ENCODE results near the gene SLC10A7.

SLC10A7 gene, protein sequence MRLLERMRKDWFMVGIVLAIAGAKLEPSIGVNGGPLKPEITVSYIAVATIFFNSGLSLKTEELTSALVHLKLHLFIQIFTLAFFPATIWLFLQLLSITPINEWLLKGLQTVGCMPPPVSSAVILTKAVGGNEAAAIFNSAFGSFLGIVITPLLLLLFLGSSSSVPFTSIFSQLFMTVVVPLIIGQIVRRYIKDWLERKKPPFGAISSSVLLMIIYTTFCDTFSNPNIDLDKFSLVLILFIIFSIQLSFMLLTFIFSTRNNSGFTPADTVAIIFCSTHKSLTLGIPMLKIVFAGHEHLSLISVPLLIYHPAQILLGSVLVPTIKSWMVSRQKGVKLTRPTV

DNA sequence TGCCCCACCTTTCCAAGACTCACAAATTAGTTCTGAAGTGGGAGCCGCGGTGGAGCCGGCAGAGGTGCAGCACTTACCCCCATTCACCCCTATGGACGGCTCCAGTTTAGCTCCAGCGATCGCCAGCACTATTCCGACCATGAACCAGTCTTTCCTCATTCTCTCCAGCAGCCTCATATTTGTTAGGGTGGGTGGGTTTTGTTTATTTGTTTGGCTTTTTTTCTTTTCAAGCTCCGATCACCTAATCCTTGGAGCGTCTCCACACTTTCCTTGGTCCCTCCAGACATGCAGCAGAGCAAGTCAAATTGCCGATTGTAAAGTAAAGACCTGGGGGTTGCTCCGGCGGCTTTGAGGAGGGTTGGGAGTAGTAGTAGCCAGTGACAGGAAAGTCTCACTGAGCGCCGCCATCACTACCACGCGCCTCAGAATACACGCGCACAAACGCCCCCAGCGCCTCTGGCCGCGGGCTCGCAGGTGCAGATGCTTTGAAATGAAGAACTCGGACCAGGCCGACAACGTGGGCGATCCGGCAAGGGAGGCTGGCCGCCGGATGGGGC, at the start of gene SLC10A7:
Gene SLC10A7 (minus strand): TSS at position 400 of the 557 bp plus-strand sequence. CDS start 223 bp downstream, at position 177.
- DNase-seq: peak; percentile 71

DNA sequence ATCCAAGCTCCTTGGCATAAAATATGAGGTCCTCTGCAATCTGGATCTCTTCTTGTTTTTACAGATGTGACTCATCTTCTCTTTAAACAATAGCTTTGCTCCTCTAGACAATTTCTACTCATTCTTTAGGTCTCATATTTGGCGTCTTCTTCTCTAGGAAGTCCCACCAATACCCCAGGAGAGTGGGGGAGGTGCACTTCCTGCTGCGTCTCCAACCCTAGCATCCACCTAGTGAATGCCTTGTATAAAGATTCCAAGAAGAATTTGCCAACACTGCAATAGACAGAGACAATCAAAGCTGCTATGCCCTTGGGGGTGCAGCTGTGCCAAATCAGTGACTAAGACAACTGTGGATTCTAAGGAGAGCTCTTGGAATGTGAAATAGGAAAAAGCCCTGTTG, 45.7 kb upstream of the SLC10A7 start:
- peak; percentile 1 for DNase-seq

DNA sequence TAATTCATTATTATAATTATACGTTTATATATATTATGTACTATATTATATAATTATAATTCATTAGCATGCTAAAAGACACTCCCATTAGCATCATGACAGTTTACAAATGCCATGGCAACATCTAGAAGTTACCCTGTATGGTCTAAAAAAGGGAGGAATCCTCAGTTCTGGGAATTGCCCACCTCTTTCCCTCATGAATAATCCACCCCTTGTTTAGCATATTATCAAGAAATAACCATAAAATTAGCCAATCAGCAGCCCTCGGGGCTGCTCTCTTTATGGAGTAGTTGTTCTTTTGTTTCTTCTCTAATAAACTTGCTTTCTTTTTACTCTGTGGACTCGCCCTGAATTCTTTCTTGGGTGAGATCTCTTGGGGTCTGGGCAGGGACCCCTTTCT, 42.8 kb upstream of the SLC10A7 start:
- DNase-seq: no peak

DNA sequence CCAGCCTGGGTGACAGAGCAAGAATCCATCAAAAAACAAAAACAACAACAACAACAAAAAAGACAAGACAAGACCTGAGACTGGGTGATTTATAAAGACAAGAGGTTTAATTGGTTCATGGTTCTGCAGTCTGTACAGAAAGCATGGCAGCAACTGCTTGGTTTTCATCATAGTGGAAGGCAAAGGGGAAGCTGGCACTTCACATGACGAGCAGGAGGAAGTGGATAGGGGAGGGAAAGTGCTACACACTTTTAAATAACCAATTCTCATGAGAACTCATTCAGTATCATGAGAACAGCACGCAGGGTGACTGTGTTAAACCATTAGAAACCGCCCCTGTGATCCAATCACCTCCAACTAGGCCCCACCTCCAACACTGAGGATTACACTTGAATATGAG, 28.4 kb upstream of the SLC10A7 start:
- DNase-seq: no peak

DNA sequence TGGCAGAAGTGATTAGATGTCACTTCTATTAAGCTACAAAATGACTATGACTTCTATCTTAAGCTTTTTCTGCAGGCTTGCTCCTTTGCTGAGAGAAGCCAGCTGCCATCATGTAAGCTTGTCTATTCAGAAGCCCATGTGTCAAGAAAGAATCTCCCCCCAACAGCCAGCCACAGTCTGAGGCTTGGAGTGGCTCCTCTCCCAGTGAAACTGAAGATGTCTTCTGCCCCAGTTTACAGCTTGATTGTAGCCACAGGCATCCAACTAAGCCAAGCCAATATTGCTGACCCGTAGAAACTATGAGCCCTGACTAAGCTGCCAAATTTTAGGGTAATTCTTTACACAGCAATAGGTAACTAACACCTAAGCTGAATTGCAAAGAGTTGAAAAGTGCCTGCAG, 26.7 kb upstream of the SLC10A7 start:
- DNase-seq: no peak

DNA sequence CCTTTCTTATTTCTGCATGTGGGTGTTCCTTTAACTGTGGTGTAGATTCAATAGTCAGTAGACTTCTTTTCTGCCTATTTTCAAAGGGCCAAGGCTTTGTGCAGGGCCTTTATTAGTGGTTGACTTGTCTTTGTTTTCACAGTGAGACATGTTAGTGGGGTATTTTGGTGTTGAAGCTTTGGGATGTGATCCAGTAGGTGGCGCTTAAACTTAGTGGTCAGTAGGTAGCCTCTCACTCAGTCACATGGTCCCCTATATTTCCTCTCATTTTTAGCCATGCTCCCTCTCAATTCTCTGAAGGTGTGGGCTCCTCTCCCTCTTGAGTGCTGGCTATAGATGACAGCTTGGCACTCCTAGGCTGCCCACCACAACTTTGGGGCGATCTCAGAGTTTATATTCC, 23.4 kb upstream of the SLC10A7 start:
- peak; percentile 6 for DNase-seq

DNA sequence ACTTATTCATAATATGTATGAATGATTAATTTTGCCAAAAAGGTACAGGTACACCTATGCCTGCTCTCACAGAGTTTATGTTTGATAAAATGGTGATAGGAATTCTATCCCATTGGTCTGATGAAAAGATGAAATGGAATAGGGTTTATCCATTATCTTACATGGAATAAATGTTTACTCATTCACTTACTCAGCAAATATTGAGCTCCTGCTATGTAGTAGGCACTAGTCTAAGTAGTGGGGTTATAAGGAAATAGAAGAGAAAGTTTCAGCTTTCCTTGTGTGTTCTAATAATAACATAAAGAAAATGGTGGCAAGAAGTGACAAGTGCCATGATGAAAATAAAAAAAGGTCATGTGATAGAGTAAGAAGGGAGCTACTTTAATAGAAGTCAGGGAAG, 12.4 kb upstream of the SLC10A7 start:
- no peak for DNase-seq

DNA sequence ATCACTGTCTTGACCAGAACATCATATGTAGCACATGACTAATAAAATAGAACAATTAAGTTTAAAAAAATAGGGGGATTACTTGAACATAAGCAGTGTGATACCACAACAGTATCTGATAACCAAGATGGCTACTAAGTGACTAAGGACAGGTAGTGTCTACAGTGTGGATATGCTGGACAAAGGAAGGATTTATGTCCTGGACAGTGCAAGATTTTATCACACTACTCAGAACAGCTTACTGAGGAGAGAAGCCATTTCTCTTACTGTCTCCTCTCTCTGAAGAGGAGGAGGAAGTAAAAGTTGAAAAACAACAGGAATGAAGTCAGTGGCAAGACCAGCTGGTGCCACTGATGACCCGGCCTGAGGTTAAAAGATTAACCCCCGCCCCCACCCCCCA, 4.0 kb upstream of the SLC10A7 start:
- DNase-seq: no peak

DNA sequence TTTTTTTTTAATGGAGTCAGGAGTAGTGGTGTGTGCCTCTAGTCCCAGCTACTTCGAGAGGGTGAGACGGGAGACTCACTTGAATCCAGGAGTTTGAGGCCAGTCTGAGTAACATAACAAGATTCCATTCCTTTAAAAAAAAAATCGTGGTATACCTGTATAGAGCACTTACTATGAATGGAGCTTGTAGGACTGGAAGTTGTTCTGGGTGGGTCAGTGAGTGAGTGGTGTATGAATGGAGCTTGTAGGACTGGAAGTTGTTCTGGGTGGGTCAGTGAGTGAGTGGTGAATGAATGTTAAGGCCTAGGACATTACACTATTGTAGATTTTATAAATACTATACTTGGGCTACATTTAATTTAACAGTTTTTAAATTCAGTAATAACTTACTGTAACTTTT, 2.9 kb upstream of the SLC10A7 start:
- DNase-seq: no peak

DNA sequence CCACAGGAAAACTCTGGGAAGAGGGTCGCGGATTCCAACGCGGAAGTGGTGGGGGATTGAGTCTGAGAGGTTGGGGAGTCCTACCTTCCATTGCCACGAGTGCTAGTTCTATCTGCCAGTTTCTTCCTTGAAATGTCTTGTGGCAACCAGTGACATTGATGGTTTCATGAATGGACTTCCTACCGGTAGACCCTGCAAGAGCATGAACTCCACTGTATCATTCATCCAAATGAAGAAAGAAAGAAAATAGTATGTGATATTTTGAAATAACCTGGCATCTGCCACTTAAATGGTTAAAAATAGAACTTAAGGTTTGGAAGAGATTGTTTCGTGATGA, 1.1 kb upstream of the SLC10A7 start:
- DNase-seq: peak; percentile 3

DNA sequence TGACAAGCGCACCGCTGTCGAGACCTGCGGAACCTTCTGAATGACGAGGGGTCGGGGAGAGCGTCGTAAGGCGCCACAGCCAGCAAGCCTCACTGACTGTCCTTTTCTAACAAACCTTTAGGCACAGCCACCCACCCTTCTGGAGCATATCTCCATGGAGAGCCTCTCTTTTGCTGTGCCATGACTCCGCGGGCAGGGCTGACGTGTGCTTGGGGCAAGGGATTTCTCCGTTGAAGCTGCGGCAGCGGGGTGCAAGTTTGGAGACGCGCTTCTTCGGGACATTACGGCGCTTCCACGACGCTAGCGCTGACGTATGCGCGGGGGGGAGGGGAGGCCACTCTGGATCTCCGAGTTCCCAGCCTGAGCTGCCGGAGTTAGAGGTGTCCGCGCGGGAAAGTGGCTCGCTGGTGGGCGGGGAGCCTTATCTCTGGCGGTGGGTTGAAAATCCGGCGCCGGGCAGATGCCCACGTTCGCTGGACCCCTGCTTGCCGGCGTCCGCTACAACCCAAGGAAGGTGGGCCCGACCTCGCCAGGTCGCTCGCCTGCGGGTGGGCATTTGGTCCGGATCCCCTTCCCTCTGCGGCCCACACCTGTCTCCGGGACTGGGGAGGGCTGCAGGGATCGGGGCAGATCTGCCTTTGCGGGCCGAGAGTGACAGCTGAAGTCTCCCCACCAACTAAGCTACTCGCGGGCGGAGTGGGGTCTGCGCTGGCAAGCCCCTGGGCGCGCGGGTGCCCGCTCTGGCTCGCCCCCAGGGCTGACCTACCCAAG, 543 bp upstream of the SLC10A7 start:
- peak; percentile 84 for DNase-seq

DNA sequence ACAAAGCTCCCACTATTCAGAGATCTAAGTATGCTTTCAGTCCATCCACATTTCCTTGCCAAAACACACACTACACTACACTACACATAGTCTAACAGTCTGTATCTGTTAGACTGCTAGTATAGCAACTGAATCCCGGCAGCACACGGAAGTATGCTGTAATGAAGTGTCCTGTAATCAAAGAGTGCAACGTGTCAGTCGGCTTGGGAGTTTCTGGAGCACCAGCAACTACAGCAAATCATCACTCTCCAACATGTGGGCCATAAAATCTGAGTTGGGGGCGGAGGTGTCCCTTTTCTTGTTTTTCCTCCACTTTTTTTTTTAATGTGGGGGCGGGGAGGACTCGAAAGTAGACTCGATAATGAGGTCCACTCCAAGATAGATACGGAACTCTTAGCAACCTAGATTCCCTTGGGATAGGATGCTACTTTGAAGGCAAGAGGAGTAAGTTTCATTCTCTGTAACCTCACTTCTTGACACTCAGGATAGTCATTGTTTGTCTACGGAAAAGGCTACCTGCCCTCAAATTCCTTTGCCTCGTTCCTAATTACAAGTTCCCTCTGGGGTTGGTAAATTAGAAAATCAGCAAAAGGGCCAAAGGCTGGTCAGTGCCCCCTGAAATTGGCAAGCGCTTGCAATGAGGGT, 722 bp downstream of the SLC10A7 start:
- peak; percentile 64 for DNase-seq

DNA sequence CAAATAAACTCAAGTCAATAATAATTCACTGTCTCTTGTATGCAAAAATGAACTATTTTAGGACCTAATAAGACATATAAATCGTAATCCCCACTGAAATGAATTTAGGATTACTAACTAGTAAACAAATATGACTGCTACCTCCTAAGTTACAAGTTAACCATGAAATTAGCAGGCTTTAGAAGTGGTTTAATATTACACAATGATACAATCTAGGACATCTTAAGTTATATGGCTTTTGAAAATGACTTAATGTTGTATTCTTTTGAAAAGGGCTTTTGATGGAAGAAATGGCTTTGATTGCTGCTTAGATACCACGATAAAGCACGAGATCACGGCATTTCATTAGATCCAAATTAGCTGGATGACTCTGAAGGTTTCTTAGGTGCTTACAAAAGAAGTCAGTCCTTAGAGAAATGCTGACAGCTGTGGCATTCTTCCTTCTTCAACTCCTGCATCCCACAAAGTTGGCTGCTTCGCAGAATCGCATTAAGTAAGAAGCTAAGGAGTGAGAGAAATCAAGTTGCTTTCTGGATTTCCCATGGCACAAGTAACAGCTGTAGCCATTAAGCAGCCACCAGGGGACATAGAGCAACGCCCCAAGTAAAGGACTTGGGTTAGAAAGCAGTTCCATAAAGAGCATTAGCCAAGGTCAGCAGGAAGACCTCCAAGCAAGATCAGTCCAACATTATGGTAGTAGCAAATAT, 6.9 kb downstream of the SLC10A7 start:
- DNase-seq: no peak

DNA sequence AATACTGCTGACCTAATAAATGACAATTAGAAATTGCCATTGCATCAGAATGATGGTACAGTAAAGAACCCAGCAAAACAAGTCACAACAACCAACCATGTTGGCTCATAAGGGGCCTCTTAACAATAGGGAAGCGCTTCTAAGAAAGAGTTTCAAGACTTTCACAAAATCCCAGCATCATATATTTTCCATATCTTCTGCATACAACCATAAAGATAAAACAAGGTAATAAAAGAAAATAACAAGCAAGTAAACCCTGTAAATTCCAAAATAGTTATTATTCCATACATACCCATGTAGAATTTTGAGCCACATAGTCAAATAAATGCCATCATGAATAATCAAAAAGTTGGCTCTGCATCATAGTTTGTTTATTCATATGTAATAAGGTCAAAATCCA, 8.2 kb downstream of the SLC10A7 start:
- no peak for DNase-seq

DNA sequence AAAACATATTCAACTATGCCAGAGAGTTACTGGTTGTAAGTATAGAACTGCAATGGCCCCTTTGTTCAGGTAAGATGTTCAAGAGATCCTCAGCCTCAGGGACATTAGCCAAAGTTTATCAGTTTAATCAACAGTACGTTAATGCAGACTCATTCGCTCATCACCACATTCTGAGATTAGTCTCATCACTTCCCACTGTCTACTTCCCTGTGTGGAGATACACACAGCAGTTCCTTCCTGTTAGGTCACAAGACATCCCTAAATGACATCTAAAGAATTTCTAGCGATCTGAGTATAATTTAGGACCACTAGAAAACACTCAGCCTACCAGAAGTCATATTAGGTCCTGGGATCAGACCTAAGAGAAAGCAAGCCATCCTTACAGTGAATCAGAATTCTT, 10.4 kb downstream of the SLC10A7 start:
- DNase-seq: no peak

DNA sequence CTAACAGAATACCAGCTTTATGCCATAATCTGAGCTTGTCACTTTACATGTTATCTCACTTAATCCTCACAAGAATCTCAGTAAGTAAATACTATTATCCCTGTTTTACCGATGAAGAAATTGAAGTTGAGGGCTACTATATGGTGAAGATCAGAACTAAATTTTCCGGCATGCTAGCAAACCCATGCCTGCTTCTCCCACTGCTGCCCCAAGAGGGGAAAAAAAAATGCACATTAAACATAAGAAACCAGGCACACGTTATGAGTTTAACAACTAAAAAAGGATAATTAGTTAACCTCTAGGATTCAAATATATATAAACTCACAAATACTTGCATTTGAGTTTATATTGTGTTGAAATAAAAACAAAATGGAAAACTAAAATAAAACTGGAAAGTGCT, 10.8 kb downstream of the SLC10A7 start:
- no peak for DNase-seq

DNA sequence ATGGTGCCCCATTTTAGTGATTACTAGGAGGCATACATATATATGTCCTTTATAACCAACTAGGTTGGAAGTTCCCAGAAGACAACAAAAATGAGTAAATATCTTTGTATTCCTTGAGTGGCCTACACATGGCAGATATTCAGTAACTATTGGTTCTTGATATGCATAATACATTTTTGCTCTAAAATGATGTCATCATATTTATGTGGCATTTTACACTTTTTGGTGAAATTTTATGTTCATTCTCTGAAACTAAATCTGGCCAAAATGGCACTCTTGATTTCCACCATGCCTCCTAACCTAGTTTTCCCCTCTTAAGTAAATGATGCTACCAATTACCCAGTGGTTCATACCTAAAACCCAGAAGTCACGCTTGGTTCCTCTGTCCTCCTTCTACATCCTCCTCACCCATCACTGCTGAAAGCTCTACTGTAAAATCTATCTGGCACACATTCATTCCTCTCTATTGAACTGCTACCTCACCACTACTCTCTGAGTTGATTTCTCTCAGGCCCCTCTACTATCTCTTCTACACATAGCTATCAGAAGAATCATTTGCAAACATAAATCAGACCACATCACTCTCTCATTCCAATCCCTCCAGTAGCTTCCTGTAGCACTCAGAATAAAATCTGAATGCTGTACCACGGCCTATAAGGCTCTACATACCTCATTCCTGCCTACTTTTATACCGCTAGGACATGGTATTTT, 13.4 kb downstream of the SLC10A7 start:
- peak; percentile 16 for DNase-seq

DNA sequence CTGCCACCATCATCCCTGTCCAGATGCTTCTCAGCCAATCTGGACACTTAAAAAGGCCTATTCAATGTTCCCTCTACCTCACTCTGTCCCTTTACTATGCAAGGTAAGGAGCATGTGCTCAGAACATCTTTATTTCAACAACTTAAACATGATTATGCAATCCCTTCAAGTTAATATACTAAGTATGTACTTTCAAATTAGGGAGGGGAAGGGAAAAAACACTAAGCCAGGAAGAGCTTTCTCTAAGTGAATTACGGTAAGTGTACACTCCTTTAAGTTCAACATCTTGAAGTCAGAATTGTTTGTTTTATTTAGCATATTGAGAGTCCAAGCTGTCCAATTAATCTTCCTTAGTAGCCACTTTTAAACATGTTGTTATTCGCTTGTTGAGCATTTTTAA, 14.1 kb downstream of the SLC10A7 start:
- no peak for DNase-seq

DNA sequence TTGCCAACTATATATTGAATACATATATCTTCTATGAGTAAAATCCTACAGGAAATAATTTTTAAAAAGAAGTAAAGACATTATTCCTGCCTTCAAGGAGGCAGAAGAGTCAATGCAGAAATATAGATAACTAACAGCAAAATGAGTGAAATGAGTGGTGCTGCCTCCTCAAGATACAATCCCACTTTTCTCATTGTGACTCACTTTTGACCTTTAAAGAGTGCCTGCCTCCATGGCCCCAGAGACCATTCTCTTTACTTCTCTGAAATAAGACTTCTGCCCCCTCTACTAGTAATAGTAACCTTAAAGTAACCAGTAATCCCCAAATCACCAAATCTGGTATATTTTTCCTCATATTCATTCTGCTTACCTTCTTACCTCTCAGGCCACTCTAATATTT, 15.5 kb downstream of the SLC10A7 start:
- no peak for DNase-seq

DNA sequence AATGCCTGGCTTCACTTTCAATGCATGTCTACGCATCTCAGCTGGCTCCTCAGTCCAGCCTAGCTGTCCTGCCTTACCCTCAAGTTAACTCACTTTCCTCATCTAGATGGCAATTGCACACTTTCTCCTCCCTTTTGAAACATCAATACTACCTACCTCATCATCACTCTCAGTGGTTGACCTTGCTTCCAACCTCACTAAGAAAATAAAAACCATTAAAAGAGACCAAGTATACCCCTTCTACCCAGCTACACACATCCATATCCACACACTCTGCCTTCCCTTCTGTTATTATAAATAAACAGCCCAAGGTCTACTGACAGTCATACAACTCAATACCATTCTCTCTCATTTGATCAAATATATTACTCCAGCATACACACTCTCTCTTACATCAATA, 21.5 kb downstream of the SLC10A7 start:
- no peak for DNase-seq

DNA sequence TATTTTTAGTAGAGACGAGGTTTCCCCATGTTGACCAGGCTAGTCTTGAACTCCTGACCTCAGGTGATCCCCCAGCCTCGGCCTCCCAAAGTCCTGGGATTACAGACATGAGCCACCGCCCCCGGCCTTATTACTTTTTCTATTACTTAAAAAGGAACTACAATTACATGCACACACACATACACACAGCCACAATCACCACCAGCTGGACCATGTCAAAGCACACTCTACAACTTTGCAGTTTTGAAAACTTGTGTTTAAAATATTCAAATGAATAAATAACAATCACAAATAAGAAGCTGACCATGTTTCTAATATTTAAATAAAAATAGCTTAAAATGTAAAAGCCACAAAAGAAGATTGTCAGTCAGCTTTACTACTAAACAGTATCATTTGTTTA, 23.4 kb downstream of the SLC10A7 start:
- DNase-seq: no peak

DNA sequence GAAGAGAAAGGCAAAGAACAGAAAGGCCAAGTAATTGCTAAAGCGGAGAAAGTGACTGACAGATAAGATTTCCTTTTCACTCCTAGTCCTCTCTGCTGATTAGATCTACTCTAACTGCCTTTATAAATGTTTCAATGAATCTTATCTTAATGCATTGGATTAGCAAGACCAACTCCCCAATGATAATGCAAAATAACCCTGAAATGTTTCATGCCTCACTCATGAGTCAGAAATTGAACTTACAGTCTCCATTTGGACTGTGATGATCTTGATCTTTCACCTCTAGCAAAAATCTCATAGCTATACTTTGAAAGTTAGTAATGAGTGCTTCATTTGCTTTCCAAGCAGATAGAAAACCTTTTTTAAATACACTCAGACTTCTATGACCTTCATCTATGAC, 26.5 kb downstream of the SLC10A7 start:
- peak; percentile 32 for DNase-seq

DNA sequence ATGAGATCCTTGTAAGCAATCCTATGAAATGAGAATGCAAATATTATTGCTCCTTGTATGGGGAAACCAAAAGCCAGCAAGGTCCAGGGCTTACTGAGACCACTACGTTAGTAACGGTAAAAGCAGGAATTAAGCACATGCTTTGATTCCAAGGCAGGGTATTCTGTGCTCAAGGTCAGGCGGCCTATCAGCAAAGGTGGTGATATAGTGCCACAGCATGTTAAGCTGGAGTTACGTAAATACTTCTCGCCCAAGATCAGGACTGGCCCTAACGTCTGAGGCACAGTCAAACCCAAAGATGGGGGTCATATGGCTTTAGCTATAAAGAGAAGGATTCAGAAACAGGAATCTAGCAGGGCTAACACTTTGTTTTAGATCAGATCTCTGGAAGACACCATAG, 27.6 kb downstream of the SLC10A7 start:
- no peak for DNase-seq

All from fibroblast of upper back skin (primary cell).